NCI-H82 (cell line): ENCODE measurements around the gene RAB11FIP4.

Source experiments
- DNase-seq: peaks from one replicate; lab custom pipeline; 2025; lab: John Stamatoyannopoulos, UW

RAB11FIP4 gene

DNA sequence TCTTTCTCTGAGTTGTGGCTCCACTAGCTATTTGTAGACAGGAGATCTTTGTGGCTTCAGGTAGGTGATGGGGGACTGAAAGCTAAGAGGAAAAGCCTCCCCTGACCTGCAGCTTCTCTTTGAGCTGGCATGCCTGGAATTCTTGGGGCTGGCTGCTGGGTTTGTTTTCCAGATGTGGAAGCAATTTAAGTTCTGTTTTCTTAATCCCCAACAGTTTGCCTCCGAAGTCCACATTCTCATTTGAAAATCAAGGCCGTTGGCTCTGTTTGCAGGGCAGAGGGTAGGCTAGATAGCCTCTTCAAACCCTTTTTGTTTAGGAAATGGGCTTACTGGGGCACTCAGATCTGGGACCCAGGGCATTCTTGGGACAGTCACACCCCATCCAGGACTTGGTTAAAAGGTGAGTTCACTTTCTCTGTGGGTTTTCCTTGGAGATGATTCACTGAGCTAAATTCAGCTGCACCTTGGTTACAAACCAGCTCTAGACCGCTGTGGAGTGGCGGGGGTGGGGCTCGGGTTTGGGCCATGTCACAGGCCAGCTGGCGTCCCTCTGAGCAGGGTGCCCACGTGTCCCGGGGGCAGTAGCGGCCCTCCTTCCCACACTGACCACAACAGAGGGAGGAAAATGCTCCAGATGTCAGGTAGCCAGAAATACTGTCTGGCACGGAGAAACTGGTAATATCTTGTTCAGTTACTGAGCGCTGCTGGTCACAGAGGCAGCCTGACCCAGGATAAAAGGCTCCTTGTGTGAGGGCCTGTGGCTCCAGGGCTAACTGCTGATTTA is 108.5 kb downstream of the RAB11FIP4 start:
- no peak for DNase-seq

DNA sequence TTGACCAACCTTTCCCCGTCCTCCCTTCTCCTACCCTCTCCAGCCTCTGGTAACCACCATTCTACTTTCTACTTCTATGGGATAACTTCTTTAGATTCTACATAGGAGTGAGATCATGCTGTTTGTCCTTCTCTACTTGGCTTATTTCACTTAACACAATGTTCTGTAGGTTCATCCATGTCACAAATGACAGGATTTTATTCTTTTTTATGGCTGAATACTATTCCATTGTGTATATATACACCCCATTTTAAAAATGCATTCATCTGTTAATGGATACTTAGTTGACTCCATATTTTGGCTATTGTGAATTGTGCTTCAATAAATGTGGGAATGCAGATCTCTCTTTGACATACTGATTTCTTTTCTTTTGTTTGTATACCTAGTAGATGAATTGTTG is 115.0 kb downstream of the RAB11FIP4 start:
- no peak for DNase-seq

DNA sequence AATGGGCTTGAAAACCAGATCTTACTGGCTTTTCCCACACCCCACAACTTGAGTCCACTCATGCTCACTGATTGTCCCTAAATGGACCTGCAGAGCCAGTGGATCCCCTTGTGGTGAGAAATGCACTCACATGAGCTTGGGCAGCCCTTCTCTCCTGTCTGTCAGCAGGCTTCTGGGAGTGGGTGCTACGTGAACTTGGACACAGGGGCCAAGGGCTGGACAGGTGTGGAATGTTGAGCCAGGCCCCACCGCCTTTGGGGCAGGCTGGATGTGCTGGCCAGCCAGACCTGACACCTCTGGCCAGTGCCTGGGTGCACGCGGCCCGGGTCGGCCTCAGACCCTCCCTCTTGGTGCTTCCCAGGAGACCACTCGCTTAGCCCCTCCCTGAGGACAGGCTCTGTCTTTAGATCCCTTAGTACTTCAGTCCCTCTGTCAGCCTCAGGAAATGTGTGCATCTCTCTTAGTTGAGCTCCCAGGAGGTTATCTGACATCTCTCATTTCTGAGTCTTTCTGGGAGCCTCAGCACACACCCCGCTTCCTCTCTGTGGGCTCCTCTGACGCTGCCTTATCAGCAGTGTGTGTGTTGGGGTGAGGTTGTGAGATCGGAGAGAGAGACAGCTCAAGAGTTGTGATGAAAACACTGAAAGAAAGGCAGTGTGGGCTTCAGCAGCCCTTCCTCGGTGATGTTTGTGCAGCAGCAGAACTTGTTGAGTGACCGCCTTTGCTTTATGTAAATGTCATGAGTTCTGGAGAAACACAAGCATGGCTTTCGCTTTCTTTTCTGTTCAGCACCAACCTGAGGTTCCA is 117.0 kb downstream of the RAB11FIP4 start:
- peak; percentile 22 for DNase-seq

DNA sequence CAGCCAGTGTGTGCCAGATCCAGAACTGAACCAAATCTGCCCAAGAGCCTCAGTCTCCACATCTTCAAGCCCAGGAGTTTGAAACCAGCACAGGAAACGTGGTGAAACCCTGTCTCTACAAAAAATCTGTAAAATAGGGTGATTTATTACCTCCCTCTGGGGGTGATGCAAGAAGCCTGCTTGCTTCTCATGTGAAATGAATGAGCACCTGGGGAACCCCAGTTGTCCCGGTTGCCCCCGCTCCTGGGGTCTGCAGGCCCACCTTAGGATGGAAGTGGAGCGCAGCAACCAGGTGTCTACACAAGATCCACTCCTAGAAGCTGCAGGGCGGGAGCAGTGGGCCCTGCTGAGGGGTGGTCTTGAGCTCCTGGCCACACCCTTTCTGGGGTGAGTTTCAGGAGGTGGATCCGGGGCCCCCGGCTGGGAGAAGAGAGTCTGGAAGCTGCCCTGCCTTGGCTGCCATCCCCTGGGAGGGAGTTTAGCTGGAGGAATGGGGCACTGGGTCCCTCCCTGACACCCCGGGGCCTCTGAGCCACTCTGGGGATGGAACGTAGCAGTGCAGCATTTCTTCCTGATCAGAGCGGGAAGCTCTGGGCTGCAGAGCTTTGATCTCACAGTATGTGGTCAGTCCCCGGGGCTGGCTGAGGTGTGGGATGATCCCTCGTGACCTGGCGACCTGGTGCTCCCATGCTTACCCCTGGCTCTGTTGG is 117.8 kb downstream of the RAB11FIP4 start:
- no peak for DNase-seq

DNA sequence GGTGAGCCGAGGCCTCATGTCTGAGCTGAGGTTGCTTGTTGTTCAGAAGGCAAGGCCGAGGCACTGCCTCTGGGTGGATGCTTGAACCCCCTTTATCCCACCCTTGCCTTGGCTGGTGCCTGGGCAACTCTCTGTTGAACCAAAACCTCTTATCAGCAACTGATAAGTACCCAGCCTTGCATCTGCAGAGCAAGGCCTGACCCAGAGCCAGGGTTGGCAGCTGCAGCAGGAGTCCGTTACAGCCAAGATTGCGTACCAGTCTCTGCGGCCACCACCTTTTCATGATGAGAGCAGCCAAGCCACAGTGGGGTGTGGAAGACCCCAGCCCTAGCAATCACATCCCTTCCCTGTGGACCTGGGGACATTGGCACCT is 118.3 kb downstream of the RAB11FIP4 start:
- DNase-seq = no peak

DNA sequence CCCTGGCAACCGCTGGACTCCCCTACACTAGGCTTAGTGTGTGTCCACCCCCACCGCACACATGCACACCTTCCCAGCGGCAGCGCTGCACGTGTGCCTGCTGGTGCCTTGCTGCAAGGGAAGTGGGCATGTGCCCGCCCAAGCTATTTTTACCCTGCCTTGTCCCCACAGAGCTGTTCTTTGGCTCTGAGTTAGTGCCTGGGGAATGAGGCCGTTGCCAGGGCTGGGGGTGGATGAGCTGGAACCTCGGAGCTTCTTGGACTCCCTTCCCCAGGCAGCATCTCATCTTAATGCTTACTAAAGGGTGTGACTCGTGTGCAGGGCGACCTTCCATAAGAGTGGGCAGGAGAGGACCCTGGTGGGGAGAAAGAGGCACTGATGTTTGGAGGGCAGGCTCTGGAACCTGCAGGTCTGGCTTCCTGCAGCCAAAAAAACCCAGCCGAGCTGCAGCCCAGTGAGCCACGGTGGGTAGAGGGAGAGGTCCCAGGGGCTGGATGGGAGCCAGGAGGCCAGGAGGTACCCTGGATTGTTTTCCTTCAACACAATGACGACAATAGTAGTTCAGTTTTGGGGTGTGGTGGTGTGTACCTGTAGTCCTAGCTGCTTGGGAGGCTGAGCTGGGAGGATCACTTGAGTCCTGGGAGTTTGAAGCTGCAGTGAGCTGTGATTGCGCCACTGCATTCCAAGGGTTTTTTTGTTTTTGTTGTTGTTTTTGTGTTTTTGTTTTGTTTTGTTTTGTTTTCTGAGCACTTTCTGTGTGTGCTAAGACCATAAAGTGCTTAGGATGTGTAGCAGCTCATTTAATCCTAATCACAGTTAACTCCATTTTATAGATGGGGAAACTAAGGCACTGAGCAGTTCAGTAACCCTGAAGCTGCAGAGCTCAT is 119.1 kb downstream of the RAB11FIP4 start:
- no peak for DNase-seq

DNA sequence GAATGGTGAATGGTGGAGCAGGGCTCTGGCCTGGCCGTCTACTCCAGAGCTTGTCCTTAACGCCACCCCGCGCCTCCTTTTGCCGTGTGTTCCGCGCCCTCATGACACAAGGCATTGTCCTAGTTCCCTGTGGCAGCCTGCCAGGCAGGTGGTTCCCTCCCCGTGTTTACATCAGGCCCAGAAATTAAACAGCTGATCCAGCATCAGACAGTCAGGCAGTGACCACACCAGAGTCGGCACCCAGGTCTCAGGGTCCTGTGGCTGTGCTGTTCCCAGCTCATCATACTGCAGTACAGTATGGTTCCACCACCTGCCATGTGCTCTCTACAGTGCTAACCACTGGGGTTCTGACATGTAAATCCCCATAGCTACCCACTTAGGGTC is 119.7 kb downstream of the RAB11FIP4 start:
- DNase-seq = no peak

DNA sequence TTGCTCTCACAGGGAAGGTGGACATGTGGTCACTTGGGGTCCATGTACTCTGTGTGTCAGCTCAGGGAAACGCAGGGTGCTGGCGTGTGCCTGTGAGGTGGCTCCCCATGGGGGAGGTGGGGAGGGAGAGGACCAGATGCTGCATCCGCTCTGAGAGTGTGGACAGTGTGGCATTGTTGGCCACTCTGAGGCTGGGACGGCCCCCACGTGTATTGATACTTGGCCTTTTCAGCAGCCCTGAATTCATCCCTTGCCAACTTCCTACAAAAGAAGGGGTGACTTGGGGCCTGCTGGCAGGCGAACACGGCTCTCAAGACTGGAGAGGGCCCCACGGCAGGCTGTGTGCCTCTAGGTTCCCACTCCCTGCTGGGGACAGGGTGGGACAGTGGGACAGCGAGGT is 120.1 kb downstream of the RAB11FIP4 start:
- no peak for DNase-seq

DNA sequence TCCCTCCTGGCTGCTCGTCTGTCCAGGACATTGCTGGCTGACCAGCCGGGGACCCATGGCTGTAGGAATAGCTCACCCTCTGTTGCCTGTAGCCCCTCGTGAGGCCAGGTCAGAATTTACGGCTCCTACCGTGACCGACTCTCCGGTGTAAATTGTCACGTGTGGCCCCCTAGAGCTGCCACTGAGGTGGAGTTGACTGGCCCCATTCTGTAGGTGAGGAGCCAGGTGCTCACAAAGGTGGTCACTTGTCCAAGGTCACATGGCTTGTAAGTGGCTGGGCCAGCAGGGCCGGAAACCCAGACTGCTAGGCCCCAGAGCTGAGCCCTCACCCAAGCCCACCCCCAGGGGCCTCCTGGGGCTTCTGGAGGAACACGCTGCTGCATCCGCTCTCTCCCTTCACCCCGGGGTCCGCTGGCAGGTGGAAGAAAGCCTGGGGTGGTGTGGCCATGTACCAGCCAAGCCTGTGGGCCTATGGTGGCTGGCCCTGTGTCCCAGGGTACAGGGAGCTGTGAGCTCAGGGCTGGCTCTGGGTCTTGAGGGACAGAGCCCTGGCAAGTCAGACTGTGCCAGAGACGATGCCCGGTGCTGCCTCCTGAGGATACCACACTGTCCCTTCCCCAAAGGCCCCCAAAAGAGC is 120.7 kb downstream of the RAB11FIP4 start:
- no peak for DNase-seq

DNA sequence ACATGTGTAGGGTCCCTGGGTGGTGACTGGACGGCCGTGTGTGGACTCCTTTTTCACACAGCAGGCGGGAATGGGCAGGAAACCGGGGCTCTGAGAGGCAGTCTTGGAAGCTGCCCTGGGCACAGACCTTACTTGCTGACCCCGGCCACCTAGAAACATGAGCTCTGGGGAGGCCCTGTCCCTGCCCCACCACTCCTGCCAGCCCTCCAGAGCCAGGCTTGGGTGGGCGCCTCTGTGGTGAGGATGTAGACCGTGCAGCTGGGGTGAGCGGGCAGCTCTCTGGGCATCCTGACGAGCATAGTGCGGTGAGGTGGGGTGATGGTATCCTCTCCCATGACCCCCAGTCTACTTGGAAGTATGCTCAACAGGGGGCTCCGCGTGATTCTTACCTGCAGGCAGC is 121.3 kb downstream of the RAB11FIP4 start:
- DNase-seq = no peak

DNA sequence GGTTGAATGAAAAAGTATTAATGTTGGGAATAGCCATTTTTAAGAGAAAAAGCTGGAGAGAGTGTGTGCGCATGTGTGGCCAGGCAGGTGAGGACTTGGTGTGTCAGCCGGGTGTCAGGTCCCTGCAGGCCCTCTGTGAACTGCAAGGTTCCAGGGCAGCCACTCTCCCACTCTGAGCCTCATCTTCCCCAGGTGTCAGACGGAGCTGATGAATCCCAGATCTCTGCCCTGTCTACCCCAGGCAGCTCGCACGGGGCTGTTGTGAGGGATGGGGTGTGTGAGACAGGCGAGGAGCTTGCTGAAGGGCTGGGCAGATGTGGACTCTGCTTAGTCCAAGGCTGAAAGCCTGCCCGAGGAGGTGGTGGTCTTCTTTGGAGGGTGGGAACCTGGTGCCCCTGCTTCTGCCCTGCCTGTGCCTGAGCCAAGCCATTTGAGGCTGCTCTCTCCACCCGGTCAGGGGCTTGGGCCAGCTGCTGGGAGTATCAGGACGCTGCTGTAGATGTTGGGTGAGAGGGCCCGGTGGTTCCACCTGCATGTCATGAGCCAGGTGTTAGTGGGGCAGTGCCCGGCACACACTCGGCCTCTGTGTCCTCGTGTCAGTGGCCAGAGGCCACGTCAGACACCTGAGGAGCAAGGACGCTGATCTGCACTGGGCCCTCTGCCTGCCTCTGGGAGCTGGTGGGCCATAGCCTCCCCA is 122.4 kb downstream of the RAB11FIP4 start:
- no peak for DNase-seq

DNA sequence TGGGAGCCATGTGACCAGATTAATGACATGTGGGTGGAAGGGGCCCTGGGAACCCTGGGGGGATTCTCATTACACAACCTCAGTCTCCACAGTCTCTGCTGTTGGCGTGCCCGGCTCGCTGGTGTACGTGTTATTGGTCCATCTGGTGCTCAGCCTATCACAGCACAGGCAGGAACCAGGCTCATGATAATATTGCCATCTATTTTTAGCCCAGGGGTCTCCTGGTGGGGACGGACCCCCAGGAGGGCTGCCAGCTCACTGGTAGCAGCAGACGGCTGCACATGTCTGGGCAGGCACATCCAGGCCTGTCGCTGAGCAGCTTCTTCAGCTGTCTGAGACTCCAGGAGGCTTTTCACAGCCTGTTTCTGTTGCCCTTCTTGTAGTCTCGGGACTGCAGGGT is 123.8 kb downstream of the RAB11FIP4 start:
- no peak for DNase-seq

DNA sequence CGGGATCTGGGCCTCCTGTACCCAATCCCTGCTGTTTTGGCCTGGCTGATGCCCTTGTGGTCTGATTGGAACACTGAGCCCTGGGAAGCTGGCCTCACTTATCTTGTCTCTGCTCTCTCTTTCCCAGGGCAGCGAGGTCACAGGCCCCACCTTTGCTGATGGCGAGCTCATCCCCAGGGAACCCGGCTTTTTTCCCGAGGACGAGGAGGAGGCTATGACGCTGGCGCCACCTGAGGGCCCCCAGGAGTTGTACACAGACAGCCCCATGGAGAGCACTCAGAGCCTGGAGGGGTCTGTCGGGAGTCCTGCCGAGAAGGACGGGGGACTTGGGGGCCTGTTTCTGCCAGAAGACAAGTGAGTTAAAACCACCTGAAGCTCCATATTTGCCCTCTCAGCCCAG is 126.0 kb downstream of the RAB11FIP4 start:
- DNase-seq = peak; percentile 61

DNA sequence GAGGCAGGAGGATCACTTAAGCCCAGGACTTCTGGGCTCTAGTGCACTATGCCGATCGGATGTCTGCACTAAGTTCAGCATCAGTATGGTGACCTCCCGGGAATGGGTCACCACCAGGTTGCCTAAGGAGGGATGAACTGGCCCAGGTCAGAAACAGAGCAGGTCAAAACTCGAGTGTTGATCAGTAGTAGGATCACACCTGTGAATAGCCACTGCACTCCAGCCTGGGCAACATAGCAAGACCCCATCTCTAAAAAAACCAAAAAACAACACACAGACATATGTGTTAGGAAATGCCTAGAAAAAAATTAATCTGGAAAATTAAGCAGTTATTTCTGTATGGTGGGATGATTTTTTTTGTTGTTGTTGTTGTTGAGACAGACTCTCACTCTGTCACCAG is 127.0 kb downstream of the RAB11FIP4 start:
- DNase-seq = no peak

DNA sequence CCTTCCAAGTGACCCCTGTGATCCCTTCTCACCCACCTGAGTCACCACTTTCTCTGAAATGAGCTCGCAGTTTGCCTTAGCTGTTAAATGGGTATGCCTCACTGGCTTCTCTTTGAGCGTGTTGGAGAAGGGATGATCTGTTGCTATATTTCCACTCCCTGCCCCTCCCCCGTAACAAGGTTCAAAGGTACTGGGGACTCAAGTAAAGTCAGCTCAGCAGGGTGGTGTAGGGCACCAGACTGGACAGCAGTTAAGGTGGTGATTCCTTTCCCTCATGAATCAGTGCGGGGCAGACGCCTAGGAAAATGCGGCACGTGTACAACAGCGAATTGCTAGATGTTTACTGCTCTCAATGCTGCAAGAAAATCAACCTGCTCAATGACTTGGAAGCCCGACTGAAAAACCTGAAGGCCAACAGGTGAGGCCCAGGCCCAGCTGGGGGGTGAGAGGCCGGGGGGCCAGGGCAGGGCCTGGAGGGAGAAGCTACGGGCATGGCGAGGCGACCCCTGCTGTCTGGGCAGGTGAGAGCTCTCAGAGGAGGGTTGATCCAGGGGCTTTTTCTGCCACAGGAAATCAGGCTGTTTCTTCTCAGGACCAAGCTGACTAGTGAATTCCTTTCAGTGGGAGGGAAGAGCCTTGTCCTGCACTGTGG is 130.3 kb downstream of the RAB11FIP4 start:
- no peak for DNase-seq

DNA sequence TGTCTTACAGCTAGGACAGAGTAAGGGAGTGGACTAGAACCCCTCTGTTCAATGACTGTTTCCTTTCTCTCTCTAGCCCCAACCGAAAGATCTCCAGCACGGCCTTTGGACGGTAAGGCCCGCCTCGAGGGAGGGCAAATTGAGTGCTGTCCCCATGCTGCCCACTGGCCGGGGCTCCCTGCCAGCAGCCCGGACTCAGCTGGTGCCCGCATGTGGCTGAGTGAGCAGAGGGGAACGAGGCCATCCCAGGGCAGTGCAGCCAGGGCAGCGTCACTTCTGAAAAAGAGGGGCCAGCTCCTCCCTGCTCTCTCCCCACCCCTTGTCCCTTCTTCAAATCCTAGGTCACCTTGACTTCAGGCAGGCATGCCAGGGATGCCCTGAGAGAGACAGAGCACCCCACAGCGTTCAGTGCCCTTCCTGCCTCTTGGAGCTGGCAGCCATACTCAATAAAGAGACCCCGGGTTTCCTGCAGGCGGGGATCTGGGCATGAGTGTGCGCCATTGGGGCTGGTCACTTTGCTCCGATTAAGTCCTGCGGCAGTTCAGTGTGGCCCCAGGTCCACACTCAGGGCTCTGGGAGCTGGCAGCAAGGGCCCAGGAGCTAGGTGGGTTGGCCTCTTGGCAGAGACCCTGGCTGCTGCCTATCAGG is 130.9 kb downstream of the RAB11FIP4 start:
- no peak for DNase-seq

DNA sequence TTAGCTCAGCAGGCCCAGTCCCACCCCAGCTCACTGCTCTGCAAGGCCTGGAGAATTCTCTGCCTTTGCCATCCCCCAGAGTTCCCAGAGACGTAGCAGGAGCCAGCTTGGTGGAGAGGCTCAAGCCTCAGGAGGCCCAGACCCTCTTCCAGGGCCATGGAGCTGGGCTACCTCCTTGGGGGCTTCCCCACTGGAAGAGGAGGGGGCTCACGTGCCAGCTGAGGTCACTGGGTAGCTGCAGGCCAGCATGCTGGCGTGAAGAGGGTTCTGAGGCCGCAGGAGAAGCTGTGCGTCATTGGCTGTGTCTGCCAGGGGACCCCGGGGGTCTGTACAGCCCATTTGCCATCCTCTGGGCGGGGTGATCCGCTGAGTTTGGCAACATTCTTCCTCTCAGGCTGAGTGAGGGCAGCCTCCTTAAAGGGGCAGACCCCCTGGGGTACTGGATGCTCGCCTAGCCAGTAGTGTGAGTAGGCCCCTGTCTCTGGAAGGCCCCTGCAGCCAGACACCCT is 131.6 kb downstream of the RAB11FIP4 start:
- DNase-seq = no peak

DNA sequence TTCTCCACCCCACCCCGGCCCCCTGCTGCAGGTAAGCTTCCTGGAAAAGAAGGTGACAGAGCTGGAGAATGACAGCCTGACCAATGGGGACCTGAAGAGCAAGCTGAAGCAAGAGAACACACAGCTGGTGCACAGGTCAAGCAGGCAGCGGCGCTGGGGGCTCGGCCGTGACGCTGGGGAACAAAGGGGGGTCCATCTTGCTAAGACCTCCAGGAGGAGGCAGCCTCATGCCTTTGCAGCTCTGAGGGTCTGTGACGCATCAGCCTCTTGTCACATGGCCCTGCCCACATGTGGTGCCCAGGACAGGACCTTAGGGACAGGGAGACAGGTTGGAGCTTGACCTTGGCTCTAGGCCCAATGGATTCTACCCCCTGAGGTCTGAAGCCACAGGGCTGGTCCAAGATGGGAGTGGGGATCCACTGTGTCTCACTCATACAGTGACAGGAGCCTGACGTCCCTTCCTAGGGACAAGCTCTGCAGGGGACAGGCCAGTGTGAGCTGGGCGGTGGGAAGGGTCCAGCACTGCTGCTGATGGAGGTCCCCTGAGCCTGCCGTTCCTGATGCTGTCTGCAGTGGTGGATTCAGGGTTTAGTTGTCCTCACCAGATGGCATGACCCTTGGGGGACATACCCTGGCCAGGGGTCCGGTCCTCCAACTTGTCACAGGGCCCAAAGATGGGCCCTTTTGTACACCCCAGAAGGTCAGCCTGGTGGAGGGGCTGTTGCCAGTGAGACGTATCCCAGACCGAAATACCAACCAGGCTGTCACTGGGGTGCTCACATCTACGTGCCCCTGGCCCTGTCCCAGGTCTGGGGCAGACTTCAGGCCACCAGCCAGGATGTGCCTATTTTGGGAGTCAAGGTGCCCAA is 132.6 kb downstream of the RAB11FIP4 start:
- DNase-seq = no peak
